ENCODE results near the gene MTUS2. TPM values are rescaled to one million over a fixed set of nuclear protein-coding genes. Genes with fewer than 3 reads are reported as not detected.

Gene MTUS2
- total and polyA plus RNA-seq, 8 donors: 0.12 to 28.1 (median 3.5) TPM; not detected in 1

DNA sequence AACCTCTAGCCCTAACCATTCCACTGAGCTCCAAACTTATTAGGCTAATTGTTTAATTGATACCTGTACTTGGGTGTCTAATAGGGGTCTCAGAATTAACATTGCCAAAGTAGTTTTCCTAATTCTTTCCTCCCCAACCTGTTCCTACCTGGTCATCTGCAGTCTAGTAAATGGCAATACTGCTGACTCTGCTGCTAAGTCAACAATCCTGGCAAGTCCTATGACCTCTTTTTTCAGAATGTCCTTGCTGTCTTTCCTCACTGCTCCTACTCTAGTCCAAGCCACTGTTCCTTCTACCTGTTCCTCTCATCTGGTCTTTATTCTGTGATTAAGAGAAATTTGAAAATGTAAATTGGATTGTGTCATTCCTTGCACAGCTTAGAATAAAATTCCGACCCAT is 143.9 kb downstream of the MTUS2 start:
- no peak for DNase-seq
- Histone ChIP-seq H3K27ac (no peak overlapping the region), H3K4me1 (no peaks in the 10 kb centered on the region), H3K27me3 (no peaks in the 10 kb centered on the region), H3K4me3 (no peak overlapping the region), H3K9me3 (no peaks in the 10 kb centered on the region), H3K36me3 (no peaks in the 10 kb centered on the region)
- TF ChIP-seq EP300 (IDR thresholded peaks at IDR 0.05) (no peak), POLR2A (IDR thresholded peaks at IDR 0.05) (no peak), POLR2AphosphoS5 (IDR thresholded peaks at IDR 0.05) (no peak)
- TF ChIP-seq, protein P1, sequence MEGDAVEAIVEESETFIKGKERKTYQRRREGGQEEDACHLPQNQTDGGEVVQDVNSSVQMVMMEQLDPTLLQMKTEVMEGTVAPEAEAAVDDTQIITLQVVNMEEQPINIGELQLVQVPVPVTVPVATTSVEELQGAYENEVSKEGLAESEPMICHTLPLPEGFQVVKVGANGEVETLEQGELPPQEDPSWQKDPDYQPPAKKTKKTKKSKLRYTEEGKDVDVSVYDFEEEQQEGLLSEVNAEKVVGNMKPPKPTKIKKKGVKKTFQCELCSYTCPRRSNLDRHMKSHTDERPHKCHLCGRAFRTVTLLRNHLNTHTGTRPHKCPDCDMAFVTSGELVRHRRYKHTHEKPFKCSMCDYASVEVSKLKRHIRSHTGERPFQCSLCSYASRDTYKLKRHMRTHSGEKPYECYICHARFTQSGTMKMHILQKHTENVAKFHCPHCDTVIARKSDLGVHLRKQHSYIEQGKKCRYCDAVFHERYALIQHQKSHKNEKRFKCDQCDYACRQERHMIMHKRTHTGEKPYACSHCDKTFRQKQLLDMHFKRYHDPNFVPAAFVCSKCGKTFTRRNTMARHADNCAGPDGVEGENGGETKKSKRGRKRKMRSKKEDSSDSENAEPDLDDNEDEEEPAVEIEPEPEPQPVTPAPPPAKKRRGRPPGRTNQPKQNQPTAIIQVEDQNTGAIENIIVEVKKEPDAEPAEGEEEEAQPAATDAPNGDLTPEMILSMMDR (IDR thresholded peaks at IDR 0.05): no peak
- intact Hi-C loops (cut with DNase I; ENCODE audit: low total_unique reads): no loop called here
- WGBS, 5 donors: 85 to 98% (median 91%) methylated on average over 1 of the region's 1 CpG

DNA sequence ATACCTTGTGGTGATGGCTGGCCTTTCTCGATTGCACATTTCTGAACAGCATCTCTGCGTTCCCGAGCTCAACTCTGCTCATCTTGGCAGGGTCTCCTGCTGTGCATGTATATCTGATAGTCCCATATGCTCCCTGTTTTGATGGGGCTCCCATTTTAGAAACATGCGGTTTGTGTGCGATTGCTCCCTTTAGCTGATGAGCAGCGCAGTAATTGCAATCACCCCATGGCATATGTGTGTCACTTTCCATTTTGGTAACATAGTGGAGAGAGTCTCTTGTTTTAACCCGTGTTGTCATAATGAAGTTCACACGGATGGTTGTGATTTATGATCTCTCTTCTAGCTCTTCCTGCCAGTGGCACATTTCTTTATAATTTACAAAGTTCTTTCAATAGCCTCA is 144.7 kb downstream of the MTUS2 start:
- WGBS, 5 donors: 82 to 91% (median 89%) methylated on average over 8 of the region's 8 CpGs
- no peak for TF ChIP-seq EP300 (IDR thresholded peaks at IDR 0.05)
- no peak for TF ChIP-seq POLR2A (IDR thresholded peaks at IDR 0.05)
- TF ChIP-seq, protein P1 (IDR thresholded peaks at IDR 0.05): no peak
- no peak for TF ChIP-seq POLR2AphosphoS5 (IDR thresholded peaks at IDR 0.05)
- Histone ChIP-seq H3K27me3 (no peaks in the 10 kb centered on the region), H3K9me3 (no peaks in the 10 kb centered on the region), H3K36me3 (no peaks in the 10 kb centered on the region), H3K27ac (no peak overlapping the region), H3K4me3 (no peak overlapping the region), H3K4me1 (no peaks in the 10 kb centered on the region)
- DNase-seq: no peak
- intact Hi-C loops (cut with DNase I; ENCODE audit: low total_unique reads): no loop called here

GRCh38 chr13:28967029-28967915 is 147.1 kb downstream of the MTUS2 start:
- H3K27me3 ChIP-seq: peaks cover 0 to 4% (median 0%) of the 10 kb centered on the region in 3 donors
- DNase-seq: no peak
- H3K9me3 ChIP-seq: no peaks in the 10 kb centered on the region
- intact Hi-C loops (cut with DNase I; ENCODE audit: low total_unique reads): no loop called here
- no peaks in the 10 kb centered on the region for H3K36me3 ChIP-seq
- H3K4me1 ChIP-seq: no peaks in the 10 kb centered on the region
- no peak overlapping the region for H3K27ac ChIP-seq
- H3K4me3 ChIP-seq: no peak overlapping the region
- TF ChIP-seq, protein P1 (IDR thresholded peaks at IDR 0.05): no peak
- TF ChIP-seq EP300 (IDR thresholded peaks at IDR 0.05) (no peak), POLR2A (IDR thresholded peaks at IDR 0.05) (no peak), POLR2AphosphoS5 (IDR thresholded peaks at IDR 0.05) (no peak)
- WGBS, 5 donors: 69 to 76% (median 71%) methylated on average over 4 of the region's 4 CpGs

DNA sequence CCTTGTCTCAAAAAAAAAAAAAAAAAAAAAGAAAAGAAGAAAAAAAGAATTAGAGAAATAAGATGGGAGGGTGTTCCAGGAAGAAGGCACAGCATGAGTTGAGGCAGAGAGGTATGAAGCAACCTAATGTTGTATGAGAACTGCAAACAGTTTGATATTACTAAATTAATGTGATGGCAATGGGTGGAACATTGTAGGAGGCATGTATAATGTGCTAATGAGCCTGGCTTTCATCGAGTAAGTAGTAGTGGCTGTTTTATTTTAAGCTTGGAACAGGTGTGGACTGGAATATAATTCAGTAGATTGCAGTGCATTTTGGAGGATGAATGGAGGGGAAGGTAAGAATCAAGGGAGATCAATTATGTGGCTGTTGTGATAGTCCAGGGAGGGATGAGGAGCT is 156.1 kb downstream of the MTUS2 start:
- 72 to 94% (median 81%) methylated on average over 1 of the region's 1 CpG for WGBS, 5 donors
- no peak overlapping the region for H3K27ac ChIP-seq
- H3K4me1 ChIP-seq: no peaks in the 10 kb centered on the region
- peaks cover 0 to 5% (median 0%) of the 10 kb centered on the region in 3 donors for H3K27me3 ChIP-seq
- DNase-seq: no peak
- H3K4me3 ChIP-seq: no peak overlapping the region
- no peaks in the 10 kb centered on the region for H3K36me3 ChIP-seq
- TF ChIP-seq EP300 (IDR thresholded peaks at IDR 0.05) (no peak), POLR2AphosphoS5 (IDR thresholded peaks at IDR 0.05) (no peak), POLR2A (IDR thresholded peaks at IDR 0.05) (no peak)
- TF ChIP-seq, protein P1 (IDR thresholded peaks at IDR 0.05): no peak
- H3K9me3 ChIP-seq: no peaks in the 10 kb centered on the region
- intact Hi-C loops (cut with DNase I; ENCODE audit: low total_unique reads): no loop called here

Data from stomach (tissue), 9 donors.